ENCODE measurements around the gene CX3CL1.

Gene CX3CL1

DNA sequence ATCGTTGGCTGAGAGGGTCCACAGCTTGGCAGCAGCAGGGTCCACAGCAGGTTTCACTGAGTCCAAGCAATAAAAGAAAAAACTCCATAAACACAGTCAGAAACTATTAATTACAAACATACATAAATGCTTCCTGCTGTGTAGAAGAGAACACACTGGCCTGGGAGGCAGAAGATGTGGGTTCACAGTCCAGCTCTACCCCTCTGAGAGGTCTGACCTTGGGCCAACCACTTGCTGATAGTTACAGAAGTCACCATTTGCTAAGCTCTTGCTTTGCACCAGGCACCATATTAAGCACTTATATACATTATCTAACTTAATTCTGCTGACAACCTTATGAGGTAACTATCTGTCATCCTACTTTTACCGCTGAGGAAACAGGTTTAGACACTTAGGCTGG lies 60.2 kb downstream of the CX3CL1 start:
- H3K4me3 ChIP-seq (ENCODE audit: insufficient read depth, low read depth, low read length), result no peak overlapping the region
- H3K27ac ChIP-seq (ENCODE audit: insufficient read depth, low read depth, low read length, poor library complexity, severe bottlenecking), result no peak overlapping the region
- no peaks in the 10 kb centered on the region for H3K4me1 ChIP-seq (ENCODE audit: control insufficient read depth, insufficient read depth, low read length)
- 96 to 99% methylated on average over 2 of the region's 2 CpGs for WGBS, 2 experiments
- no peaks in the 10 kb centered on the region for H3K9me3 ChIP-seq (ENCODE audit: control insufficient read depth, low read length)
- H3K27me3 ChIP-seq (ENCODE audit: control insufficient read depth, insufficient read depth, low read length, poor library complexity, severe bottlenecking), result no peaks in the 10 kb centered on the region
- peaks cover 50% of the 10 kb centered on the region for H3K36me3 ChIP-seq (ENCODE audit: control insufficient read depth, insufficient read depth, low read length)

DNA sequence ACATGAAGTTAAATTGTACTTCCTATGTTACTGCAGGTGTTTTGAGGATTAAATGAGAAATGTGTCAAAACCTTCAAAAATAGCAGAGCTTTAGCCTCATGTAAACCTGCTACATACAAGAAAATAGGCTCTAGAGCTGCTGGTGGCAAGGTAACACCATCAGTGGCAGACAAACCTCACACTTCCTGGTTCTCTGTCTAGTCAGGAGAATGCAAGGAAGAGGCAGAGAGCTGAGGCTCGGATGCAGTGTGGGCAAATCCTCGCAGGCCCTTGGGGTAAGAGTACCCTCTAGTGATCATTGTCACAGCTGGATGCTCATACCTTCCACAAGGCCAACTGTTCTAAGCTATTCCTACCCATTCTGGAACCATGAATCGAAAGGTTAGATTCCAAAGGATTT lies 60.7 kb downstream of the CX3CL1 start:
- H3K36me3 ChIP-seq (ENCODE audit: control insufficient read depth, insufficient read depth, low read length), result peaks cover 50% of the 10 kb centered on the region
- H3K27ac ChIP-seq (ENCODE audit: insufficient read depth, low read depth, low read length, poor library complexity, severe bottlenecking), result no peak overlapping the region
- no peaks in the 10 kb centered on the region for H3K4me1 ChIP-seq (ENCODE audit: control insufficient read depth, insufficient read depth, low read length)
- no peaks in the 10 kb centered on the region for H3K9me3 ChIP-seq (ENCODE audit: control insufficient read depth, low read length)
- no peaks in the 10 kb centered on the region for H3K27me3 ChIP-seq (ENCODE audit: control insufficient read depth, insufficient read depth, low read length, poor library complexity, severe bottlenecking)
- WGBS, 2 experiments, result 96 to 97% methylated on average over 3 of the region's 3 CpGs
- H3K4me3 ChIP-seq (ENCODE audit: insufficient read depth, low read depth, low read length), result no peak overlapping the region

- no peak overlapping the region for H3K27ac ChIP-seq (ENCODE audit: insufficient read depth, low read depth, low read length, poor library complexity, severe bottlenecking)
Observed at GRCh38 chr16:57434003-57434402, 61.7 kb downstream of the CX3CL1 start.

More at GRCh38 chr16:57434003-57434402, 61.7 kb downstream of the CX3CL1 start:
- H3K9me3 ChIP-seq (ENCODE audit: control insufficient read depth, low read length), result no peaks in the 10 kb centered on the region
- H3K4me1 ChIP-seq (ENCODE audit: control insufficient read depth, insufficient read depth, low read length), result no peaks in the 10 kb centered on the region
- 99 to 100% methylated on average over 2 of the region's 2 CpGs for WGBS, 2 experiments
- H3K36me3 ChIP-seq (ENCODE audit: control insufficient read depth, insufficient read depth, low read length), result peaks cover 52% of the 10 kb centered on the region
- H3K27me3 ChIP-seq (ENCODE audit: control insufficient read depth, insufficient read depth, low read length, poor library complexity, severe bottlenecking), result no peaks in the 10 kb centered on the region
- no peak overlapping the region for H3K4me3 ChIP-seq (ENCODE audit: insufficient read depth, low read depth, low read length)

Data from ectodermal cell (in vitro differentiated cells).